IMR-90 (cell line): ENCODE measurements around the gene KLHL40. TPM values are rescaled to one million over a fixed set of nuclear protein-coding genes. Genes with fewer than 3 reads are reported as not detected.

Source experiments
- ATAC-seq: fragments of 200-7000 bp; cut with Tn5 transposase; 2 replicates; pipeline ENCODE4 v1.9.1; 2020; ENCODE audit warnings: low read depth, mild to moderate bottlenecking, moderate library complexity
- BruUV-seq: library from RNA; stranded (reverse); fragments of 400-500 nt; replicated peaks from 2 replicates; lab custom pipeline; 2021; lab: Mats Ljungman, UMichigan
- CTCF ChIA-PET: fragments of 300-600 bp; formaldehyde crosslinking; extraction: SDS; loops from one replicate; lab custom pipeline; 2021; ENCODE audit warnings: antibody characterized with exemption; lab: Yijun Ruan, JAX
- POLR2A ChIA-PET: fragments of 300-600 bp; sonication (Branson Sonifier 250); formaldehyde crosslinking; loops from one replicate; lab custom pipeline; 2022; ENCODE audit warnings: antibody characterized with exemption; ENCODE audit not compliant: unreplicated experiment; lab: Charles Lee
- DNase-seq: peaks from one replicate; pipeline ENCODE4 v3.0.0; 2013
- H2AFZ ChIP-seq: replicated peaks from 2 replicates; pipeline ENCODE3; 2013; ENCODE audit warnings: low read length, mild to moderate bottlenecking; ENCODE audit not compliant: poor library complexity
- H2AK5ac ChIP-seq: 2 replicates; pipeline ENCODE4 v1.6.1; 2013; ENCODE audit warnings: low read depth, low read length, inconsistent platforms
- H2AK9ac ChIP-seq: replicated peaks from 2 replicates; pipeline ENCODE3; 2013; ENCODE audit warnings: mild to moderate bottlenecking, low read depth, low read length, moderate library complexity; ENCODE audit not compliant: poor library complexity
- H2BK120ac ChIP-seq: 2 replicates; pipeline ENCODE4 v1.6.1; 2013; ENCODE audit warnings: low read depth, low read length, inconsistent platforms
- H2BK15ac ChIP-seq: 3 replicates; pipeline ENCODE4 v1.6.1; 2013; ENCODE audit warnings: low read depth, low read length, inconsistent platforms
- H2BK20ac ChIP-seq: 2 replicates; pipeline ENCODE4 v1.6.1; 2013; ENCODE audit warnings: low read depth, mild to moderate bottlenecking, inconsistent platforms, low read length, moderate library complexity
- H2BK5ac ChIP-seq: 2 replicates; pipeline ENCODE4 v1.6.1; 2013; ENCODE audit warnings: mild to moderate bottlenecking, low read depth, low read length, inconsistent platforms; ENCODE audit not compliant: poor library complexity, severe bottlenecking
- H3K14ac ChIP-seq: replicated peaks from 2 replicates; pipeline ENCODE4 v1.6.1; 2013; ENCODE audit warnings: low read depth, low read length, inconsistent platforms
- H3K18ac ChIP-seq: 2 replicates; pipeline ENCODE4 v1.6.1; 2013; ENCODE audit warnings: low read depth, low read length, control low read depth
- H3K23ac ChIP-seq: 2 replicates; pipeline ENCODE4 v1.6.1; 2013; ENCODE audit warnings: low read depth, low read length, inconsistent platforms
- H3K27ac ChIP-seq: 2 replicates; pipeline ENCODE4 v1.5.1; 2013; ENCODE audit warnings: mild to moderate bottlenecking, control low read depth, low read length; ENCODE audit not compliant: insufficient read depth
- H3K27me3 ChIP-seq: 2 replicates; pipeline ENCODE4 v1.6.1; 2013; ENCODE audit warnings: low read length; ENCODE audit not compliant: control insufficient read depth, insufficient read depth
- H3K36me3 ChIP-seq: 2 replicates; pipeline ENCODE4 v1.6.1; 2013; ENCODE audit warnings: low read length, mixed read lengths; ENCODE audit not compliant: control insufficient read depth, insufficient read depth
- H3K4ac ChIP-seq: 2 replicates; pipeline ENCODE4 v1.6.1; 2013; ENCODE audit warnings: low read depth, low read length, inconsistent platforms
- H3K4me1 ChIP-seq: 2 replicates; pipeline ENCODE4 v1.6.1; 2013; ENCODE audit warnings: low read length, mixed read lengths; ENCODE audit not compliant: control insufficient read depth, insufficient read depth
- H3K4me2 ChIP-seq: 2 replicates; pipeline ENCODE4 v1.6.1; 2013; ENCODE audit warnings: low read depth, mild to moderate bottlenecking, control low read depth, low read length, moderate library complexity
- H3K4me3 ChIP-seq: 2 replicates; pipeline ENCODE4 v1.5.1; 2013; ENCODE audit warnings: low read depth, mild to moderate bottlenecking, control low read depth, low read length, moderate library complexity; ENCODE audit not compliant: insufficient read depth
- H3K56ac ChIP-seq: 2 replicates; pipeline ENCODE4 v1.6.1; 2013; ENCODE audit warnings: low read length, inconsistent platforms; ENCODE audit not compliant: insufficient read depth; ENCODE audit errors: extremely low read depth
- H3K79me1 ChIP-seq, 2 experiments: 2 replicates each; pipeline ENCODE4 v1.6.1; 2013; ENCODE audit warnings: low read length in 2 of 2, inconsistent platforms in 1 of 2, low read depth in 1 of 2
- H3K9ac ChIP-seq: 2 replicates; pipeline ENCODE4 v1.6.1; 2013; ENCODE audit warnings: low read depth, low read length, control low read depth
- H3K9me1 ChIP-seq: 2 replicates; pipeline ENCODE4 v1.6.1; 2013; ENCODE audit warnings: low read length, inconsistent platforms; ENCODE audit not compliant: insufficient read depth
- H3K9me3 ChIP-seq: 2 replicates; pipeline ENCODE4 v1.6.1; 2013; ENCODE audit warnings: low read length; ENCODE audit not compliant: control insufficient read depth, insufficient read depth
- H4K20me1 ChIP-seq: 2 replicates; pipeline ENCODE4 v1.6.1; 2013; ENCODE audit warnings: low read length, inconsistent platforms; ENCODE audit not compliant: insufficient read depth
- H4K5ac ChIP-seq: 2 replicates; pipeline ENCODE4 v1.6.1; 2013; ENCODE audit warnings: mild to moderate bottlenecking, low read depth, low read length, control low read depth
- H4K8ac ChIP-seq, 2 experiments: 2 replicates each; pipeline ENCODE4 v1.6.1; 2013; ENCODE audit warnings: low read depth in 2 of 2, low read length in 2 of 2, control low read depth in 1 of 2, inconsistent platforms in 1 of 2
- H4K91ac ChIP-seq: 2 replicates; pipeline ENCODE4 v1.6.1; 2013; ENCODE audit warnings: low read depth, low read length, inconsistent platforms; ENCODE audit not compliant: insufficient read depth
- BHLHE40 ChIP-seq: fragments of 150-350 bp; IDR thresholded peaks from 2 replicates; pipeline ENCODE4 v1.6.1; 2016; ENCODE audit warnings: mild to moderate bottlenecking, low read depth, low read length
- CEBPB ChIP-seq: IDR thresholded peaks from 2 replicates; pipeline ENCODE4 v1.6.1; 2012; ENCODE audit warnings: low read depth, low read length, improper control_type of control experiment
- FOS ChIP-seq: fragments of 150-350 bp; IDR thresholded peaks from 2 replicates; pipeline ENCODE4 v1.6.1; 2016; ENCODE audit warnings: low read depth, low read length
- MAFK ChIP-seq: IDR thresholded peaks from 2 replicates; pipeline ENCODE4 v1.6.1; 2012; ENCODE audit warnings: low read depth, low read length, improper control_type of control experiment
- MAZ ChIP-seq: IDR thresholded peaks from 2 replicates; pipeline ENCODE4 v1.6.1; 2012; ENCODE audit warnings: low read depth, mild to moderate bottlenecking, low read length, improper control_type of control experiment, moderate library complexity, borderline replicate concordance
- NFE2L2 ChIP-seq: fragments of 150-350 bp; IDR thresholded peaks from 2 replicates; pipeline ENCODE4 v1.6.1; 2016; ENCODE audit warnings: low read depth, mild to moderate bottlenecking, low read length
- POLR2A ChIP-seq: IDR thresholded peaks from 2 replicates; pipeline ENCODE4 v1.6.1; 2012; ENCODE audit warnings: mild to moderate bottlenecking, low read depth, low read length
- WGBS, 2 experiments: methylation state at CpG; one replicate each; pipeline versions ENCODE4 v1.1.5 to v1.1.7; 2013; ENCODE audit warnings: missing lambda C conversion rate in 2 of 2; ENCODE audit not compliant: insufficient read length in 1 of 2; ENCODE audit errors: extremely low coverage in 2 of 2; 5-methylcytosine and 5-hydroxymethylcytosine counted together
- dilution Hi-C: fragments of 300-500 bp; cut with HindIII; formaldehyde crosslinking; loops from one replicate; pipeline ENCODE4 v1.14.3; 2018; ENCODE audit warnings: low sequenced_read_pairs; ENCODE audit not compliant: unreplicated experiment
- in situ Hi-C: fragments of 300-500 bp; cut with MboI; formaldehyde crosslinking; loops from 3 replicates; pipeline ENCODE4 v1.14.3; 2019; ENCODE audit warnings: low sequenced_read_pairs, inconsistent platforms, mixed read lengths
- intact Hi-C: fragments of 100-400 bp; cut with micrococcal nuclease; formaldehyde crosslinking; loops from 2 replicates; pipeline ENCODE4 v1.10.0; 2022
- polyA plus RNA-seq, 3 experiments: library from polyadenylated mRNA; depleted of rRNA; stranded (reverse); fragments of >200 nt; gene quantifications; 2 replicates each; pipeline ENCODE4 v1.2.3, GENCODE V29; 2012; ENCODE audit warnings: low replicate concordance in 1 of 3
- total RNA-seq: library from RNA; depleted of rRNA; stranded (reverse); fragments of >200 nt; gene quantifications from 2 replicates; pipeline ENCODE4 v1.2.3, GENCODE V29; 2012

The KLHL40 gene
- total and polyA plus RNA-seq, 2 of the 4 experiments (the other 2 are of a cell fraction), result not detected

- in situ Hi-C loops, result no loop called here
- Histone ChIP-seq H2AK9ac (no peak overlapping the region), H2BK20ac (0 out of 2 replicates have a peak overlapping the region, but pooled peaks have one; percentile 10), H3K9me1 (peaks cover 6% of the 10 kb centered on the region), H3K4ac (no peak overlapping the region), H3K4me1 (peaks cover 7% of the 10 kb centered on the region), H3K79me1 (no peaks in the 10 kb centered on the region), H2BK15ac (no peak overlapping the region), H3K27ac (no peak overlapping the region), H3K27me3 (peaks cover 23% of the 10 kb centered on the region), H3K9me3 (peaks cover 7% of the 10 kb centered on the region), H2BK120ac (no peak overlapping the region), H3K18ac (no peak overlapping the region), H4K20me1 (no peaks in the 10 kb centered on the region; the same call in 1 of the 2 replicates), H4K8ac (no peak overlapping the region), H4K5ac (no peak overlapping the region), H3K36me3 (no peaks in the 10 kb centered on the region), H3K4me2 (no peak overlapping the region), H2BK5ac (no peak overlapping the region), H3K23ac (no peak overlapping the region), H3K4me3 (no peak overlapping the region), H3K9ac (no peak overlapping the region), H2AFZ (no peak overlapping the region), H2AK5ac (no peak overlapping the region; the same call in 1 of the 2 replicates), H3K56ac (no peak overlapping the region), H4K91ac (no peak overlapping the region), H3K14ac (no peak overlapping the region)
- ChIA-PET POLR2A (interaction anchor here (0.6 kb wide), 1 partner anchor 33 kb away, joined by 7 read pairs; no protein-coding TSS in a partner anchor), CTCF (interaction anchor here (0.7 kb wide), 1 partner anchor 79 kb away, joined by 3 read pairs; no protein-coding TSS in a partner anchor)
- intact Hi-C loops, result no loop called here
- no CpG with 5 or more reads among the region's 10 CpGs for WGBS, 2 experiments
- dilution Hi-C loops, result no loop called here
- TF ChIP-seq MAFK (peak; percentile 56; the same call in 1 of the 2 replicates), MAZ (peak; percentile 79; the same call in 1 of the 2 replicates), NFE2L2 (no peak), FOS (peak; percentile 80), POLR2A (no peak), CEBPB (peak; percentile 93), BHLHE40 (peak; percentile 32; the same call in 1 of the 2 replicates)
- ATAC-seq (peak; percentile 96), DNase-seq (peak; percentile 97)
- no TSS peak for BruUV-seq
Measured at GRCh38 chr3:42683875-42684598, 1.3 kb upstream of the KLHL40 start.
